Measurements from ENCODE around the gene SIM1. TPM values are rescaled to one million over a fixed set of nuclear protein-coding genes. Genes with fewer than 3 reads are reported as not detected.
"Not testable (repeated sequence)": the region's sequence is repeated elsewhere in the genome, so short reads cannot be mapped to it uniquely, and the experiment has no call there.

Gene SIM1
- total RNA-seq, 1 donor from 2014 or later: not detected

GRCh38 chr6:100366419-100366818 lies 98.3 kb downstream of the SIM1 start:
- FAIRE-seq (no peak), DNase-seq (ENCODE audit: low spot score in 2 of 2) (no peak)

GRCh38 chr6:100363651-100364050 lies 101.1 kb downstream of the SIM1 start:
- FAIRE-seq (no peak), DNase-seq (ENCODE audit: low spot score in 2 of 2) (no peak)

- not testable (repeated sequence) for FAIRE-seq; DNase-seq (ENCODE audit: low spot score in 2 of 2)
Measured at GRCh38 chr6:100354736-100355641, 109.7 kb downstream of the SIM1 start.

- no peak for DNase-seq (ENCODE audit: low spot score in 2 of 2)
- FAIRE-seq: no peak
Measured at GRCh38 chr6:100353276-100354015, 111.3 kb downstream of the SIM1 start.

- FAIRE-seq: no peak
Measured at GRCh38 chr6:100350139-100350538, 114.6 kb downstream of the SIM1 start.

GRCh38 chr6:100349366-100349765 lies 115.4 kb downstream of the SIM1 start:
- FAIRE-seq (no peak), DNase-seq (ENCODE audit: low spot score in 2 of 2) (no peak)

More at GRCh38 chr6:100350139-100350538, 114.6 kb downstream of the SIM1 start:
- no peak for DNase-seq (ENCODE audit: low spot score in 2 of 2)

GRCh38 chr6:100347901-100348550 lies 116.7 kb downstream of the SIM1 start:
- FAIRE-seq (no peak), DNase-seq (ENCODE audit: low spot score in 2 of 2) (no peak)

- no peak for DNase-seq (ENCODE audit: low spot score in 2 of 2)
- FAIRE-seq: no peak
Measured at GRCh38 chr6:100346828-100347227, 117.9 kb downstream of the SIM1 start.

GRCh38 chr6:100346203-100346602 lies 118.5 kb downstream of the SIM1 start:
- FAIRE-seq (no peak), DNase-seq (ENCODE audit: low spot score in 2 of 2) (no peak)

- no peak for FAIRE-seq
Measured at GRCh38 chr6:100344761-100345160, 120.0 kb downstream of the SIM1 start.

GRCh38 chr6:100344321-100344720 lies 120.4 kb downstream of the SIM1 start:
- no peak for DNase-seq (ENCODE audit: low spot score in 2 of 2)
- no peak for FAIRE-seq

More at GRCh38 chr6:100344761-100345160, 120.0 kb downstream of the SIM1 start:
- DNase-seq (ENCODE audit: low spot score in 2 of 2): no peak

GRCh38 chr6:100343316-100344077 lies 121.2 kb downstream of the SIM1 start:
- DNase-seq (ENCODE audit: low spot score in 2 of 2) (no peak), FAIRE-seq (no peak)

GRCh38 chr6:100342830-100343229 lies 121.9 kb downstream of the SIM1 start:
- no peak for DNase-seq (ENCODE audit: low spot score in 2 of 2)
- FAIRE-seq: no peak

- no peak for FAIRE-seq
- DNase-seq (ENCODE audit: low spot score in 2 of 2): no peak
Measured at GRCh38 chr6:100339574-100340255, 125.0 kb downstream of the SIM1 start.

GRCh38 chr6:100338090-100338489 lies 126.6 kb downstream of the SIM1 start:
- no peak for FAIRE-seq
- no peak for DNase-seq (ENCODE audit: low spot score in 2 of 2)

GRCh38 chr6:100336876-100337275 lies 127.8 kb downstream of the SIM1 start:
- no peak for FAIRE-seq
- no peak for DNase-seq (ENCODE audit: low spot score in 2 of 2)

GRCh38 chr6:100335991-100336390 lies 128.7 kb downstream of the SIM1 start:
- FAIRE-seq (no peak), DNase-seq (ENCODE audit: low spot score in 2 of 2) (no peak)
